Suprapubic skin (tissue), 4 donors: ENCODE results near the gene SLC30A1. TPM values are rescaled to one million over a fixed set of nuclear protein-coding genes. Genes with fewer than 3 reads are reported as not detected.
A peak's percentile ranks its signal among the peaks of the same experiment; 100 is the strongest.

ENCODE experiments used
- DNase-seq, 2 donors: peaks; one replicate each; pipeline ENCODE4 v3.0.0-alpha.2; 2019; ENCODE audit warnings: low spot score in 2 of 2
- H3K27ac ChIP-seq: fragments of 200-600 bp; sonication (generic); one replicate; pipeline ENCODE4 v1.5.1; 2019
- H3K27me3 ChIP-seq: fragments of 200-600 bp; sonication (generic); one replicate; pipeline ENCODE4 v1.5.1; 2019
- H3K36me3 ChIP-seq: fragments of 200-600 bp; sonication (generic); one replicate; pipeline ENCODE4 v1.5.1; 2019
- H3K4me1 ChIP-seq: fragments of 200-600 bp; sonication (generic); one replicate; pipeline ENCODE4 v1.5.1; 2019
- H3K4me3 ChIP-seq: fragments of 200-600 bp; sonication (generic); one replicate; pipeline ENCODE4 v1.5.1; 2019; ENCODE audit warnings: mild to moderate bottlenecking
- H3K9me3 ChIP-seq: fragments of 200-600 bp; sonication (generic); one replicate; pipeline ENCODE4 v1.5.1; 2019
- CTCF ChIP-seq, 2 donors: fragments of 200-600 bp in 1 of 2; fragments of 450-650 bp in 1 of 2; sonication (generic) in 1 of 2; IDR thresholded peaks; one replicate each; pipeline ENCODE4 v1.5.1; 2016 to 2019; ENCODE audit warnings: antibody characterized with exemption in 2 of 2, mild to moderate bottlenecking in 1 of 2, moderate library complexity in 1 of 2
- EP300 ChIP-seq: sonication (generic); formaldehyde crosslinking; IDR thresholded peaks from one replicate; pipeline ENCODE4 v1.6.1; 2017; ENCODE audit warnings: antibody characterized with exemption
- POLR2A ChIP-seq, 2 donors: fragments of 450-650 bp; IDR thresholded peaks; one replicate each; pipeline ENCODE4 v1.6.1; 2017; ENCODE audit warnings: antibody characterized with exemption in 2 of 2, mild to moderate bottlenecking in 2 of 2, moderate library complexity in 2 of 2
- POLR2AphosphoS5 ChIP-seq, 3 donors: sonication (generic); formaldehyde crosslinking; IDR thresholded peaks; one replicate each; pipeline ENCODE4 v1.6.1; 2017; ENCODE audit warnings: antibody characterized with exemption in 3 of 3
- WGBS: methylation state at CpG from one replicate; pipeline ENCODE4 v1.1.5; 2018; 5-methylcytosine and 5-hydroxymethylcytosine counted together
- total RNA-seq, 4 donors: library from RNA; depleted of rRNA; stranded (reverse); fragments of >200 nt; gene quantifications; one replicate each; pipeline ENCODE4 v1.1.0, GENCODE V29; 2016

The SLC30A1 gene
- total RNA-seq, 4 donors from 2014 or later: 8.9 to 42.5 (median 29.8) TPM

GRCh38 chr1:211580303-211580687 lies 1.3 kb upstream of the SLC30A1 start:
- no peak overlapping the region for H3K4me3 ChIP-seq
- H3K27ac ChIP-seq: peak overlapping the region; percentile 95
- no peaks in the 10 kb centered on the region for H3K27me3 ChIP-seq
- H3K36me3 ChIP-seq: peaks cover 4% of the 10 kb centered on the region
- no peaks in the 10 kb centered on the region for H3K9me3 ChIP-seq
- 80% methylated on average over 1 of the region's 1 CpG for WGBS
- DNase-seq: no peak
- peaks cover 35% of the 10 kb centered on the region for H3K4me1 ChIP-seq
- TF ChIP-seq EP300 (no peak), CTCF (IDR thresholded peaks at IDR 0.05) (no peak), POLR2AphosphoS5 (IDR thresholded peaks at IDR 0.05) (no peak), POLR2A (IDR thresholded peaks at IDR 0.05) (no peak)

GRCh38 chr1:211579440-211580302 lies 710 bp upstream of the SLC30A1 start:
- WGBS: 23% methylated on average over 7 of the region's 46 CpGs
- H3K4me1 ChIP-seq: peaks cover 40% of the 10 kb centered on the region

GRCh38 chr1:211577819-211578639 lies 932 bp downstream of the SLC30A1 start:
- WGBS: no CpG with 5 or more reads among the region's 75 CpGs

More at GRCh38 chr1:211579440-211580302, 710 bp upstream of the SLC30A1 start:
- peaks cover 8% of the 10 kb centered on the region for H3K36me3 ChIP-seq
- no peaks in the 10 kb centered on the region for H3K9me3 ChIP-seq
- peak overlapping the region; percentile 98 for H3K4me3 ChIP-seq
- H3K27ac ChIP-seq: peak overlapping the region; percentile 95
- TF ChIP-seq EP300 (no peak), POLR2A (IDR thresholded peaks at IDR 0.05) (no peak), CTCF (IDR thresholded peaks at IDR 0.05) (no peak), POLR2AphosphoS5 (IDR thresholded peaks at IDR 0.05) (no peak)
- DNase-seq: peak in 1 of 2 donors; percentile 85
- H3K27me3 ChIP-seq: no peaks in the 10 kb centered on the region

GRCh38 chr1:211577277-211577818 lies 1.6 kb downstream of the SLC30A1 start:
- H3K27me3 ChIP-seq: no peaks in the 10 kb centered on the region
- H3K9me3 ChIP-seq: no peaks in the 10 kb centered on the region
- DNase-seq: no peak
- peaks cover 51% of the 10 kb centered on the region for H3K4me1 ChIP-seq
- peak overlapping the region; percentile 98 for H3K4me3 ChIP-seq
- under 1% methylated on average over 6 of the region's 13 CpGs for WGBS
- H3K36me3 ChIP-seq: peaks cover 11% of the 10 kb centered on the region
- no peak overlapping the region for H3K27ac ChIP-seq
- TF ChIP-seq EP300 (no peak), POLR2AphosphoS5 (IDR thresholded peaks at IDR 0.05) (no peak), CTCF (IDR thresholded peaks at IDR 0.05) (no peak)

More at GRCh38 chr1:211577819-211578639, 932 bp downstream of the SLC30A1 start:
- H3K27me3 ChIP-seq: no peaks in the 10 kb centered on the region
- peak; percentile 80 to 84 for DNase-seq
- peaks cover 8% of the 10 kb centered on the region for H3K36me3 ChIP-seq
- H3K27ac ChIP-seq: peak overlapping the region; percentile 95
- H3K4me1 ChIP-seq: peaks cover 45% of the 10 kb centered on the region
- peak overlapping the region; percentile 98 for H3K4me3 ChIP-seq
- H3K9me3 ChIP-seq: no peaks in the 10 kb centered on the region
- TF ChIP-seq CTCF (IDR thresholded peaks at IDR 0.05) (peak; percentile 54 to 94), POLR2A (IDR thresholded peaks at IDR 0.05) (no peak), POLR2AphosphoS5 (IDR thresholded peaks at IDR 0.05) (no peak), EP300 (no peak)
